Activated naive CD4-positive, alpha-beta T cell treated with anti-CD3 and anti-CD28 coated beads for 36 hours (primary cell): Measurements from ENCODE around the gene SATB2. TPM values are rescaled to one million over a fixed set of nuclear protein-coding genes. Genes with fewer than 3 reads are reported as not detected.

Experiments used
- CTCF ChIA-PET: fragments of 350-600 bp; sonication (Branson Sonifier 250); formaldehyde crosslinking; loops from one replicate; lab custom pipeline; 2021; ENCODE audit warnings: antibody characterized with exemption; lab: Charles Lee
- DNase-seq: peaks from one replicate; pipeline ENCODE4 v3.0.0-alpha.2; 2020
- H3K27ac Mint-ChIP-seq: one replicate; pipeline ENCODE4 v1.8.0; 2021; ENCODE audit warnings: mild to moderate bottlenecking, mixed read lengths
- H3K27me3 Mint-ChIP-seq: one replicate; pipeline ENCODE4 v1.8.0; 2021; ENCODE audit warnings: low read depth, mixed read lengths
- H3K36me3 Mint-ChIP-seq: one replicate; pipeline ENCODE4 v1.8.0; 2021; ENCODE audit warnings: low read depth, mixed read lengths
- H3K4me1 Mint-ChIP-seq: one replicate; pipeline ENCODE4 v1.8.0; 2021; ENCODE audit warnings: low read depth, mixed read lengths
- H3K4me3 Mint-ChIP-seq: one replicate; pipeline ENCODE4 v1.8.0; 2021; ENCODE audit warnings: mild to moderate bottlenecking, moderate library complexity, mixed read lengths
- H3K9me3 Mint-ChIP-seq: one replicate; pipeline ENCODE4 v1.8.0; 2021; ENCODE audit warnings: mixed read lengths
- intact Hi-C: fragments of 100-400 bp; cut with micrococcal nuclease; formaldehyde crosslinking; loops from one replicate; pipeline ENCODE4 v1.15.1; 2023
- total RNA-seq, 2 experiments: library from RNA; stranded (reverse); gene quantifications; one replicate each; pipeline ENCODE4 v1.2.3, GENCODE V29; 2021

SATB2 gene
- total RNA-seq, 2 experiments from 2014 or later: 0.02 to 0.44 TPM

DNA sequence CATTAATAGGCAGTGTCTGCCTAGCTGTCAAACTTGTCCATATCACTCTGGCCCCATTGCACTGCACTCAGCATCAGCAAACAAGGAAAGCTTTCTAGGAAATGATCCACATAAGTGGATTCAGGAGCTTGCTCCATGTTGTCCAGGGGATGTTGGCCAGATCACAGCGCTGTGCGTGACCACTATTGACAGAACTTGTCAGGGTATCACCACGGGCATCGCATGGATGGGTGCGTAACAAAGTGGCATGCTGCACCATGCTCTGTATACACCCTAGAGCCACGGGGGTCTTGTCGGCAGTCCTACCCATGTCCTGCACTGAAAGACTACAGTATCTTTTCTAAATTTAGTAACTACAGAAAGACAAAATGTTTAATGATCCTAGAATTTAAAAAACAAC lies 15.6 kb downstream of the SATB2 start:
- Mint-ChIP-seq H3K27ac (no peak overlapping the region), H3K9me3 (no peaks in the 10 kb centered on the region), H3K4me1 (no peaks in the 10 kb centered on the region), H3K4me3 (no peak overlapping the region), H3K27me3 (peaks cover 30% of the 10 kb centered on the region), H3K36me3 (no peaks in the 10 kb centered on the region)
- DNase-seq: no peak
- CTCF ChIA-PET: no interaction called here
- intact Hi-C loops: no loop called here

- intact Hi-C loops: no loop called here
- no peaks in the 10 kb centered on the region for H3K36me3 Mint-ChIP-seq
- no peak for DNase-seq
- H3K27ac Mint-ChIP-seq: no peak overlapping the region
- no peaks in the 10 kb centered on the region for H3K4me1 Mint-ChIP-seq
- H3K27me3 Mint-ChIP-seq: peaks cover 30% of the 10 kb centered on the region
- no peaks in the 10 kb centered on the region for H3K9me3 Mint-ChIP-seq
- CTCF ChIA-PET: no interaction called here
- H3K4me3 Mint-ChIP-seq: no peak overlapping the region
Measured at GRCh38 chr2:199441759-199442158, 16.0 kb downstream of the SATB2 start.

GRCh38 chr2:199440118-199440517 lies 17.6 kb downstream of the SATB2 start:
- CTCF ChIA-PET: no interaction called here
- no peak for DNase-seq
- Mint-ChIP-seq H3K9me3 (no peaks in the 10 kb centered on the region), H3K4me3 (no peak overlapping the region), H3K27me3 (peaks cover 23% of the 10 kb centered on the region), H3K27ac (no peak overlapping the region), H3K36me3 (no peaks in the 10 kb centered on the region), H3K4me1 (no peaks in the 10 kb centered on the region)
- intact Hi-C loops: no loop called here

DNA sequence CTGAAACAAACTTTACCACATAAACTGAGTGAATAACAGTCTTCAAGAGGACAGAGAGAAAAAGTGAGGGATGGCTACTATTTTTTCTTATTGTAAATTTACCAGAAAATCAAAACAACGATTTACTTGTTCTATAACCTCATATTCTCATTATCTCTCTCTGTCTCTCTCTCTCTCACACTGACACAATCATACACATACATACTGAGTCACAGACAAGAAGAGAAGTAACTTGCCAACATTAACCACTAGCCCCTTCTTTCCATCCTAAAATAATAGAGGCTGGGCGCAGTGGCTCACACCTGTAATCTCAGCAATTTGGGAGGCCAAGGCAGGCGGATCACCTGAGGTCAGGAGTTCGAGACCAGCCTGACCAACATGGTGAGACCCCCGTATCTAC lies 18.2 kb downstream of the SATB2 start:
- intact Hi-C loops: no loop called here
- H3K36me3 Mint-ChIP-seq: no peaks in the 10 kb centered on the region
- CTCF ChIA-PET: no interaction called here
- no peak overlapping the region for H3K27ac Mint-ChIP-seq
- H3K27me3 Mint-ChIP-seq: peaks cover 22% of the 10 kb centered on the region
- H3K4me1 Mint-ChIP-seq: no peaks in the 10 kb centered on the region
- no peaks in the 10 kb centered on the region for H3K9me3 Mint-ChIP-seq
- DNase-seq: no peak
- H3K4me3 Mint-ChIP-seq: no peak overlapping the region

DNA sequence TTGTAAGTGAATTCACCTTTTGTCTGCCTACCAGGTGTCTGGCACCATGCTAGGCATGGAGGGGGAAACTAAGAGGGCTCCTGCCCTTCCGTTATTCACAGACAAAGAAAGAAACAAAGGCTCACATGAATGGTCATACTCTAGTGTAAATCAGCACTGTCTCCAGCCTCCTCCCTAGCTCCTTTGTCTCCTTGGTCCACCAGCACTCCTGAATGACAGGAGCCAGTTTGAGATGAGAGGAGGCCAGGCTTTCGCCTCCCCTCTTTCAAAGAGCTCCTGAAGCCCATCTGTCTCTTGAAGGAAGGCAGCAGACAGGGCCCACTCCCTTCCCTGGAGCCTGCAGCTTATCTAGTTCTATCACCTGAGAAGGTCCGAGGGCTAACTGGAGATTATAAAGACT lies 18.7 kb downstream of the SATB2 start:
- no peaks in the 10 kb centered on the region for H3K4me1 Mint-ChIP-seq
- intact Hi-C loops: no loop called here
- H3K4me3 Mint-ChIP-seq: no peak overlapping the region
- peaks cover 21% of the 10 kb centered on the region for H3K27me3 Mint-ChIP-seq
- CTCF ChIA-PET: no interaction called here
- DNase-seq: no peak
- H3K36me3 Mint-ChIP-seq: no peaks in the 10 kb centered on the region
- no peak overlapping the region for H3K27ac Mint-ChIP-seq
- no peaks in the 10 kb centered on the region for H3K9me3 Mint-ChIP-seq

DNA sequence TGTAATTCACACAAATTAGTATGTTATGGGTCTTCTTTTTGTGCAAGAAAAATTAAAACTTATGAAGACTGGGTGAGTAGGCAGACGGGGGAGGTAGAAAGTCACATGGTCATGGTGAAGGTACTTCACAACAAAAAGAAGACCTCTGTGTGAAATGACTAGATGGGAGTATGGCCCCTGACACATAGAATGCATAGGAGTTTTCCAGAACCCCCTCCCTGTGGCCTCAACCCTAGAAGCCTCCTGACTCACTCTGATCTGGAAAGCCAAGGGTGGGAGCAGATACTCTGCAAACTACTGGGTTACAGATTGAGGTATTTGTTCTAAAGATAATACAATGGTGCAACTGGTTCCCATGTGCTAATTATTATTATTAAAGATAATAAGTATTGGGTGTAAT lies 23.2 kb downstream of the SATB2 start:
- no peaks in the 10 kb centered on the region for H3K9me3 Mint-ChIP-seq
- intact Hi-C loops: no loop called here
- no peaks in the 10 kb centered on the region for H3K4me1 Mint-ChIP-seq
- H3K27ac Mint-ChIP-seq: no peak overlapping the region
- DNase-seq: no peak
- CTCF ChIA-PET: no interaction called here
- peaks cover 17% of the 10 kb centered on the region for H3K27me3 Mint-ChIP-seq
- no peak overlapping the region for H3K4me3 Mint-ChIP-seq
- H3K36me3 Mint-ChIP-seq: no peaks in the 10 kb centered on the region

DNA sequence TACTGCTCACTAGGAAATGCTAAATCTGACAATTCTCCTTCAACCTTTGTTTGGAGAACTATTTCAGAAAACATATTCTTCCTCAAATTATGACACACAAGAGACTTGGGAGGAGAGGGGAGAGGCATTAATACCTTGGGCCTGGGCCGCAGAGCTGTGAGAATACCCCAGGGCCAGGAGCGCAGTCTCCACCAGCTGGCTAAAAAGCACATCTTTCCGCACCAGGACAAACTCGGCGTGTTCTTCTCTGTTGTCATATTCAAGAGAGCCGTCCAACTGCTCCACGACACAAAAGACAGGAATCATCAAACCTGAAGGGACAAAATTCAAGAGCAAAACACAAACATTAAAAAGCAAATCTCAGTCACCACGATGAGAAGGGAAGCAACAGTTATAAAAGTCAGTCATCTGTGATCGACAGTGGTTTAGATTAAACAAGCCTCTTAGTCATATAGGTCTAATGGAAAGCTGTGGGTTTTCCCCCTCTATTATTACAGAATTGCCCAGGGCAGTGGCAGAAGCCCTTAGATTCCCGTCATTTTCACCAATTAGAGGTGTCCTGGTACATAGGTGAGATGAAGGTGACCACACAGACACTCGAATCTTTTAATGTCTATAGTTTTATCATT lies 24.4 kb downstream of the SATB2 start:
- intact Hi-C loops: no loop called here
- H3K9me3 Mint-ChIP-seq: no peaks in the 10 kb centered on the region
- no peak overlapping the region for H3K4me3 Mint-ChIP-seq
- DNase-seq: no peak
- CTCF ChIA-PET: interaction anchor here (0.5 kb wide), 1 partner anchor 55 kb away, joined by 3 read pairs; no protein-coding TSS in a partner anchor
- H3K36me3 Mint-ChIP-seq: no peaks in the 10 kb centered on the region
- H3K27me3 Mint-ChIP-seq: peaks cover 12% of the 10 kb centered on the region
- H3K4me1 Mint-ChIP-seq: no peaks in the 10 kb centered on the region
- no peak overlapping the region for H3K27ac Mint-ChIP-seq

DNA sequence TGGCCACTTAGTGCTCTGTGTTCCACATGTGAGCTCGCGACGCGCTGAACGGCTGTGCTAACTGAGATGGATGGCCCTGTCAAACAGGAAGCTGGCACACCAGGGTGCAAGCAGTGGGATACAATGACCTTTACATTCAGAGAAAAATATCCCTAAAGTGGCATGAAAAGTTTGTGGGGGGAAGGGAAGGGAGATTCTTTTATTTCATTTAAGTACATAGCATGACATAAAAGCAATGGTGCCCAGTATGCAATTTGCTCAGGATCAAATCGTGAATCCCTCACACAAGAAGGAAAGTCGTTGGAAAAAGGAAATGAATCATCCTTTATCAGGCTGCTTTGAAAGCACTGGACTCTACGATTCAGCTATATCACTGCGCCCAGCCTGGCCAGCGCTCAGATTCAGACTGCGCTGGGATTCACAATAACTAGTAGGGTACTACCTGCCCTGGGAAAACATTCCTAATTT lies 26.0 kb downstream of the SATB2 start:
- CTCF ChIA-PET: no interaction called here
- no peaks in the 10 kb centered on the region for H3K4me1 Mint-ChIP-seq

GRCh38 chr2:199430214-199430613 lies 27.5 kb downstream of the SATB2 start:
- CTCF ChIA-PET: no interaction called here

More for the DNA sequence above, 26.0 kb downstream of the SATB2 start:
- Mint-ChIP-seq H3K9me3 (no peaks in the 10 kb centered on the region), H3K27me3 (peaks cover 12% of the 10 kb centered on the region), H3K4me3 (no peak overlapping the region), H3K27ac (no peak overlapping the region), H3K36me3 (no peaks in the 10 kb centered on the region)
- no peak for DNase-seq
- intact Hi-C loops: no loop called here

DNA sequence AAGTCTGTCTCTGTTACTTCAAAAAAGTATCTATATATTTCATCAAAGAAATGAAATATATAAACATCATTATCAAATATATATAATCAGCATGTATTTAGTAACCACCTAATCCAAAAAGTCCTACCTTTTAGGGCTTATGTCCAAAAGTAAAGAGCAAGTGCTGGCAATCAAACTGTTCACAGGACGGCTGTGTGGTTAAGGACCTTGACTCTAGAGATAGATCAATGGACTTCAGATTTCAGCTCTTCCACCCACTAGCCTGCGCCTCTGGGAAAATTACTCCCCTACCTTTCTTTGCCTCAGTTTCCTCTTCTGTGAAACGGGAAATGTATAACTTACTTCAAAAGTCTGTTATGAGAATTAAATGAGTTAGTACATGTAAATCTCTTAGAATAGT lies 29.4 kb downstream of the SATB2 start:
- Mint-ChIP-seq H3K27me3 (peaks cover 12% of the 10 kb centered on the region), H3K36me3 (no peaks in the 10 kb centered on the region), H3K4me1 (no peaks in the 10 kb centered on the region), H3K9me3 (no peaks in the 10 kb centered on the region), H3K27ac (no peak overlapping the region), H3K4me3 (no peak overlapping the region)
- no peak for DNase-seq
- CTCF ChIA-PET: no interaction called here
- intact Hi-C loops: no loop called here

More at GRCh38 chr2:199430214-199430613, 27.5 kb downstream of the SATB2 start:
- no peak overlapping the region for H3K27ac Mint-ChIP-seq
- H3K36me3 Mint-ChIP-seq: no peaks in the 10 kb centered on the region
- H3K27me3 Mint-ChIP-seq: peaks cover 12% of the 10 kb centered on the region
- intact Hi-C loops: no loop called here
- no peak for DNase-seq
- no peaks in the 10 kb centered on the region for H3K4me1 Mint-ChIP-seq
- H3K9me3 Mint-ChIP-seq: no peaks in the 10 kb centered on the region
- H3K4me3 Mint-ChIP-seq: no peak overlapping the region

DNA sequence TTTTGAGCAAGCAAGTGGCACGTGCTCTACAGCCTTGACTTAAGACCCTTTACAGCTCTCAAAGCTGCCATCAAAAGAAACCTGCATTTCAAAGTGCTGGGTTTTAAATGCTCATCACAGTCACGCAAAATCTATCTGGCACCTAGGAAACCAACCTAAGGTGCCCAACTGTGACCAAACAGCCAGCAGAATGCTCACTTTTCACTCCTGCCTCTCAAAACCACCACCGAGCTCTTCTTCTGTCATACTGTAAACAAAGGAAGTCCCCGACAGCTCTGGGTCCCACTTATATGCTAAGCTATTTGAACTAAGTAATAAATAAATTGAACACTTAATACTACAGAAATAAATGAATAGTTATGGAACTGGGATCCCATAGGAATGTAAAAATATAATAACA lies 33.6 kb downstream of the SATB2 start:
- CTCF ChIA-PET: no interaction called here
- Mint-ChIP-seq H3K27ac (no peak overlapping the region), H3K9me3 (no peaks in the 10 kb centered on the region), H3K4me1 (no peaks in the 10 kb centered on the region), H3K36me3 (no peaks in the 10 kb centered on the region), H3K27me3 (peaks cover 2% of the 10 kb centered on the region), H3K4me3 (no peak overlapping the region)
- no peak for DNase-seq
- intact Hi-C loops: no loop called here

- Mint-ChIP-seq H3K27me3 (peaks cover 7% of the 10 kb centered on the region), H3K4me1 (no peaks in the 10 kb centered on the region), H3K9me3 (no peaks in the 10 kb centered on the region), H3K4me3 (no peak overlapping the region), H3K27ac (no peak overlapping the region), H3K36me3 (no peaks in the 10 kb centered on the region)
- no peak for DNase-seq
- intact Hi-C loops: no loop called here
- CTCF ChIA-PET: interaction anchor here (0.6 kb wide), 1 partner anchor 97 kb away, joined by 3 read pairs; no protein-coding TSS in a partner anchor
Measured at GRCh38 chr2:199419428-199419827, 38.3 kb downstream of the SATB2 start.

DNA sequence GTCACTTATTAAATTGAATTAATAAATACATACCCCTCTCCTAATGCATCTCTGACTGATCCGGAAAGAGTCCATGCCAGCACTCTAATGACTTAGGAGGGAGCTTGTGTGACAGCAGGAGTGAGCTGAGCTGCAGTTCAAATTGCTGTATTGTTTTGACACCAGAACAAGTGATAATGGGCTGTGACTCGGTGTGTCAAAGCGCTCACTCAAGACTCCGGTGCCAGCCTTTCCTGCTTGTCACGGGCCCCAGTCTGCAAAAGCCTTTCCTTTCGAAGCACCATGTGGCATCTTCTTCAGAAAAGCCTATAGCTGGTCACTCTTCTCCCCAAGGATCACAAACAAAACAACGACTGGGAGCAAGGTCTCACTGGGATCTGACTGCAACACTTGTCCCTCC lies 43.3 kb downstream of the SATB2 start:
- CTCF ChIA-PET: interaction anchor here (1.0 kb wide), 1 partner anchor 71 kb away, joined by 4 read pairs; no protein-coding TSS in a partner anchor
- H3K36me3 Mint-ChIP-seq: no peaks in the 10 kb centered on the region
- H3K27me3 Mint-ChIP-seq: peaks cover 17% of the 10 kb centered on the region
- intact Hi-C loops: no loop called here
- H3K27ac Mint-ChIP-seq: no peak overlapping the region
- no peaks in the 10 kb centered on the region for H3K9me3 Mint-ChIP-seq
- H3K4me1 Mint-ChIP-seq: no peaks in the 10 kb centered on the region
- H3K4me3 Mint-ChIP-seq: no peak overlapping the region
- DNase-seq: no peak
